OCI-LY7 (cell line): Measurements from ENCODE around the gene PYGB.

Experiments used
- CTCF ChIP-seq: fragments of 200-600 bp; sonication (generic); conservative IDR thresholded peaks from 2 replicates; pipeline ENCODE4 v1.5.1; 2014; ENCODE audit warnings: mild to moderate bottlenecking, antibody characterized with exemption, low read length, moderate library complexity, mixed read lengths
- EZH2phosphoT487 ChIP-seq: fragments of 200-600 bp; sonication (generic); IDR thresholded peaks from 2 replicates; pipeline ENCODE4 v1.6.1; 2018; ENCODE audit warnings: low read depth, borderline replicate concordance, mild to moderate bottlenecking, mixed run types, antibody characterized with exemption, low read length, moderate library complexity, mixed read lengths

- no peak for TF ChIP-seq EZH2phosphoT487
- no peak for TF ChIP-seq CTCF
Observed at GRCh38 chr20:25325997-25326396, 78.1 kb downstream of the PYGB start.
